GM18868 (cell line): ENCODE results near the gene WDR86.

Experiments
- ATAC-seq: cut with Tn5 transposase; IDR thresholded peaks from one replicate; pipeline ENCODE4 v1.9.1; 2021; ENCODE audit warnings: mild to moderate bottlenecking, moderate library complexity; ENCODE audit not compliant: unreplicated experiment

The WDR86 gene

DNA sequence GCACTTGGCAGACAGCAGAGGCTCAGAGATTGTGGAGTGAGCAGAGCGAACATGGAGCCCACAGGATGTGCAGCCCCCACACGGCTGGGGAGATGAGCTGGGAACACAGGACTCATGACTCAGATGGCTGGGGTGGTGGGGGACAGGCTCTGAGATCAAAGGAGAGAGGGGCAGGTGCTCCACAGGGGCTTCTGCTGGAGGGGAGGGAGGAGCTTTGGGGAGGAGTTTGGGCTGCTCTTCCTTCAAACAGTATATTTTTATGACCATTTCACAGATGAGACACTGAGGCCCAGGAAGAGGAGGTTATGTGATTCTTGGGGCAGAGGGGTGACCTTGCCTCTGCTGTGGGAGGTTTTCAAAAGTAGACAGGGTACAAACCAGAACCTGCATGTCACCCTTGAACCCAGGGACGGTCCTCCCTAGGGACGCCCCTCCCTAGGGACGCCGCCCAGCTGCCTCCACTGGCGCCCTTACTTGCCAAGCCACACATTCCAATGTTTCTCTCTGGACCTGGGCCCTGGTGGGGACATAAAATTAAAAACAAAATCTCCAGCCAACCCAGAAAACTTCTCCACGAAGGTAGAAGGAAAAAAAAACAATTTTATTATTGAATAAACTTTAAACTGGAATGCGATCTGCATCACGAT is 31.1 kb upstream of the WDR86 start:
- no peak for ATAC-seq

DNA sequence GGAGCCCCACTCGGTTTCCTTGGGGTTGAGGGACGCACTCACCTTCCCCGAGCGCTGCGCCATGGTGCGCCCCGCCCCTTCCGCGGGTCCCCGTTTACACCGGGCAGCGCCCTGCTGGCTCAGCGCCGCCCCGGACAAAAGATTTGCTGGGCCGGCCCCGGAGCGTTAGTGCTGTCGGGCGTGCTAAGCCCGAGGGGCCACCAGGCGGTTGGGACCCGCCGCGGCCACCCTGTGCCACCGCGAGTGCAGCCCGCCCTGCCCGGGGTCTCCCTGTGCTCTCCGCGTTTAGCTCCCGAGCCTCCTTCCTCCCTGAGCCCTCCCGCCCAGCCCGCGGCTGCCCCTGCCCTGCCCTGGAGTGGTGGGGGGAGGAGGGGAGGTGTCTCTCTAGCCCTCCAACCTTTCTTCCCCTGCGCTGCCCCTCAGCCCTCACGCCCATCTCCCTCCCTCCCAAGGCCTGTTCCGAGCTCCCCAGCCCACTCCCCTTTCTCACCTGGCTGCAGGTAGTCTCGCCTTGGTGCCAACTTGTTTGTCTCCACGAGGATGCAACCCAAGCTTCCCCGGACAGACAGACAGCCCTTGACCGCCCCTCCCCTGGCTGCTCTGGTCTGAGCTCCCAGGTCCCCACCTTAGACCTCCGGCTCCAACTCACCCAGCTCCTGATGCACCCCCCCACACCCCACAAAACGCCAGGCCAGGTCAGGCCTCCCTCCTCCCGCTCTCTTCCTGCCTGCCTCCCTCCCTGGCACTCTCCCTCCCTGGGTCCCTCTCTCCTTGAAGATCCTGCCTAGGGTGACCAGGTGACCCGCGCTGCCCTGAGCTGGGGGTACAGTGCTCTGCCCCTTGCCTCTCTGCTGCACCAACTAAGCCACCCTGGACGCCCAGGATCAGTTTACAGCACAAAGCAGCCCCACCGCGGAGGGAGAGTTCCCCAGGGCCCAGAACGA is 30.3 kb upstream of the WDR86 start, which contains the start of gene CRYGN:
Gene CRYGN (minus strand): TSS at position 287 of the 944 bp plus-strand sequence. CDS start 224 bp downstream, at position 63.
- no peak for ATAC-seq

DNA sequence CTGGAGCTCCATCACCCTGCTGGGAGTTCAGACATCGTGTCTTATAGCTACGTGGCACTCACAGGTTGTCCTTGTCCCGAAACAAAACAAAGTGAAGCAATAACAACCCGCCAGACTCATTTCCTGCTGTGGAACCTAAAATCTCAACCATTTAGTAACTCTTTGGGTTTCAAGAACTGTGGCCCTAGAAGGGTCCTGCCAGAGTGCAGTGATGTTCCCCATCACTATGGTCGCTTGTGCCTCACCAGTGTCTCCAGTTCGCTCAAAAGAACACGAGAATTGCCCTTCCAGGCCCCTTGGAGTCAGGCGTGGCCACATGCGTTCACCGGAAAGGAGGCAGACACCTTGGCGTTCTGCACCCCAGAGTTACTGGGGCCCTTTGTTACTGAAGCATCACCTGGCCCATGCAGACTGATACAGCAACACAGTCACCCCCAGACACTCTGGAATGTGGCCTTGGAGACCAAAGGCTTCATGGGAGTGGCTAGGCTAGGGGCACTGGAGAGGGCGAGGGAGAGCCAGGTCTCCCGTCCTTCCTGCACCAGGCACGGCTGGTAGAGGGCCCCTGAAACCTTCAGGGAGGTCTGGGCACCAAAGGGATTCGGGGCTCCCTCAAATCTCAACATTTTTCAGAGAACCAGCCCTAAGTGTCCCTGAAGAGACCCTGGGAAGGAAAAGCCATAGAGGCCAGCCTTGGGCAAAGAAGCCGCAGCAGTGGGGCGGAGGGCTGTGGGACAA is 29.2 kb upstream of the WDR86 start:
- no peak for ATAC-seq

DNA sequence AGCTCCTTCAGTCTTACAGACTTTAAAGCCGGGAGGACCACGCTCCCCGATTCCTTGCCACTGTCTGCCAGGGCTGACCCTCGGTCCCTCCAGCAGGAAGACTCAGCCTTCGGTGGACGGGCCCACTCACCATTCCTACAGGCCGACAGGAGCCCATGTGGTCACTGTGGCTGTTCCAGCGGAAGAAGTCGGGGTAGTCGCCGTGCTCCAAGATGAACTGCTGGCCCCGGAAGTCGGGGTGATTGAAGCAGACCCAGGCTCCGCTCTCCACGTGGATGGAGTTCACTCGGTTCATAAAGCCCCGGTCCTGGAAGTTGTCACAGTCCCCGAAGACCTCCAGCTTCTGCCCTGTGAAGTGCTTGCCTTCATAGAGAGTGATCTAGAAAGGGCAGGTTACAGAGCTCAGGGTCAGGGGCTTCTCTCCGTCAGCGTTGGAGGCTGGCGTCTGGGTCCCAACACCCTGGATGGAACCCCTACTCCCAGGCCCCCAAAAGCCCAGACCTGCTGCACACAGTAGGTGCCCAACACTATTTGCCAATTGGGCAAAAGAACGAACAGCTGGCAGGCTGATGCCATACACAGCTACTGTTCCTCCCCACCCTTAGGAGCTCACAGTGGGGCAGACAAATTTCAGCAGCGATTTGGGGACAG is 28.2 kb upstream of the WDR86 start:
- ATAC-seq = no peak

DNA sequence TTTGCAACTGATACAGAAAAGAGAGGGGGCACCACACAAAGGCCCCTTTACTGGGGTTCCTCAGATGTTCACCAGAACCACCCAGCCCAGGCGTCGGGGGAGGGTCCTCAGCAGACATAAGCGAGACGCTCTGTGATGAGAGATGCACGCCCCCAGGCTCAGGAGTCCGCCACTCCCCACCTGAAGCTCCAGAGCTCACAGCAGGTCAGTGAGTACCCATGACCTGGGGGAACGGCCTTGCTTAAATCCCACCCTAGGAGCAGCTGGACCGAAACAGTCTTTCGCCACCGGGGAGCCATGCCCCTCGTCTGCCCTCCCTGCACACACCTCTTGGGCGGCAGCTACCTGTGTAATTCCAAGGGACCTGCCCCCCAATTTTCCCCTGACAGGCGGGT is 27.3 kb upstream of the WDR86 start:
- ATAC-seq = no peak

DNA sequence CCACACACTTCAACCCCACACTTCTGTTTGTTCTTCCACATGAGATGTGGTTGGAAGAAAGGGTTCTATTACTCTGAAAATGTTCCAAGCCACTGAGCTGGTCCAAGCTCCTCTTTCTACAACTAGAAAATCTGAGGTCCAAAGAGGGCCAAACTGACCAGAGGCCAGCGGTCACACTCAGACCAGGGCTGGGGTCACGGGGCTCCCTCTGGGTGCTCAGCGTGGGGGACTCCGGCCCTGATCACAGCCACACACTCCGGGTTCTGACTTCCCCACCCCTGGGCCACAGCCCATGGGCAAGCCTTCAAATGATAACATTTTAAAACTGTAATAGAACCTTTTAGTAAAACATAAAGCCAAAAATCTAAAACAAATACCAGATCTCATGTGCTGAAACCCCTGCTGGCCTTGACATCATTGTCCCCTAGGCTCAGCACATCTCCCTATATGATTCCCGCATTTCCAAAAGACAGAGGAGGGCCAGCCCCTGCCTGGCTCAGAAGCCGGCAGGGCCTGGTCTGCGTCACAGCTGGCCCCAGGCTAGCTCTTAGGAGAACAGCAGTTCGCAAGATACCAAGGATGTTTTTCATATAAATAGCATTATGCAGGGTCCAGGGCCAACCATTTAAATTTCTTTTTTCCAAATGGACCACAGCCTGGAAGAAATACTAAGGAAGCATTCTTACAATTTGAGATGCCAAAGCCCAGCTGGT is 26.8 kb upstream of the WDR86 start:
- no peak for ATAC-seq

DNA sequence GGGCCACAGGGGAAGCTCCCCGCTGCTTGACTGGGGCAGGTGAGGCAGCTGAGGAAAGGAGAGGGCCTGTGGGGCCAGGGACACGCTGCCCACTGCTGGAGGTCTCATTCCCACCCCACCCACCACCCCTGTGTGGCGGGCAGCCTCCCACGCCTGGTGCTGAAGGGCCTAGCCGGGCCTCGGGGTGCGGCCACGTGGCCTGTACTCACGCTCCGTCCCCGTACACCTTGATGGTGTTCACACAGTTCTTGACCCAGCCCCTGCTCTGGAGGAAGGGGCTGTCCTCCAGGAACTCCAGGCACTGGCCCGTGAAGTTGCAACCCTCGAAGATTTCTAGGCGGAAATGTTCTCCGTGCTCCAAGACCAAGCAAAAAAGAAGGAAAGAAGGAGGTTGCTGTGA is 26.1 kb upstream of the WDR86 start:
- no peak for ATAC-seq

DNA sequence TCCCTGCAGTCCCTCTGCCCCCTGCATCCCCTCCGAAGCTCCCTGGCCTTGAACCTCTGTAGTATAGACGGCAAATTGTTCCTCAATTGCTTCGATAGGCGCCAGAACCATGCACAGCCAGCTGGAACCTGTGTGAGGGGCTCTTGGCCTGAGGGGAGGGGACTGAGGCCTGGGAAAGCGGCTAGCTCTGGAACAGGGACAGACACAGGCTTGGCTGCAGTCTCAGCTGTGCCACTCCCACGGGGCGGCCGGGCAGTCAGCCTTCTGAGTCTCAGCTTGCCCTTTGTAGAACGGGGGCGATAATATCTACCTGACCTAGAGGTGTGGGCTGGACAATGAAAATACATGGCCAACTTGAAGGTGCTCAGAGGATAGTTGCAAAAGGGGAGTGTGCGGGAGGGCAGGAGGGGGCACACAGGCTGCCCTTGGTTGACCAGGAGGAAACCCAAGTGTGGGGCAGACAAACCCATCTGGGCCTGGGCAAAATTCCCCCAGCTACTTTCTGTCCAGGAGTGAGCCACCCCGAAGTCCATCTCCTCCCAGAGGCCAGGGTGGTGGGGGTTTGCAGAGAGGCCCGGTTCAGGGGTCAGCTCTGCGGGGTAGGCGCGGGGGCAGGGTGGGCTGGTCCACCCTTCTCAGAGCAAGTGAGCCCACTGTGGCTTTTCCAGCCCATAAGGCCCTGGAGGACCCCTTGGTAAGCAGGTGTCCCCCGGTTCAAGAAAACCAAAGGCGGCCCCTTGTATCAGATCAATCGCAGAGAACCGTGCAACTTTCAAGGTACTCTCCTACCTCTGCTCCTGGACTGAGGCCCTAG is 25.5 kb upstream of the WDR86 start:
- ATAC-seq = no peak

DNA sequence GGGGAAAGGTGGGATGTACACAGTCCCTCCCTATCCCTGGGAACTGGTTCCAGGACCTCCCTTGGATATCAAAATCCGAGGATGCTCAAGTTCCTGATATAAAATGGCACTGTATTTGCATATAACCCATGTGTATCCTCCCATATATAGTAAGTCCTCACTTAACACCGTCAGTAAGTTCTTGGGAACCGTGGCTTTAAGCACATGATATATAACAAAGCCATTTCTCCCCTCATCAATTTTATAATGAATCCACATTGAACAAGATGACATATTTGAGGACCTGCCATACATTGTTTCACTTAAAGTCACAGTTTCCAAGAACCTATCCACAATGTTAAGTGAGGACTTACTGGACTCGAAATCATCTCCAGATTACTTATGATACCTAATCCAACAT is 24.7 kb upstream of the WDR86 start:
- ATAC-seq = no peak

DNA sequence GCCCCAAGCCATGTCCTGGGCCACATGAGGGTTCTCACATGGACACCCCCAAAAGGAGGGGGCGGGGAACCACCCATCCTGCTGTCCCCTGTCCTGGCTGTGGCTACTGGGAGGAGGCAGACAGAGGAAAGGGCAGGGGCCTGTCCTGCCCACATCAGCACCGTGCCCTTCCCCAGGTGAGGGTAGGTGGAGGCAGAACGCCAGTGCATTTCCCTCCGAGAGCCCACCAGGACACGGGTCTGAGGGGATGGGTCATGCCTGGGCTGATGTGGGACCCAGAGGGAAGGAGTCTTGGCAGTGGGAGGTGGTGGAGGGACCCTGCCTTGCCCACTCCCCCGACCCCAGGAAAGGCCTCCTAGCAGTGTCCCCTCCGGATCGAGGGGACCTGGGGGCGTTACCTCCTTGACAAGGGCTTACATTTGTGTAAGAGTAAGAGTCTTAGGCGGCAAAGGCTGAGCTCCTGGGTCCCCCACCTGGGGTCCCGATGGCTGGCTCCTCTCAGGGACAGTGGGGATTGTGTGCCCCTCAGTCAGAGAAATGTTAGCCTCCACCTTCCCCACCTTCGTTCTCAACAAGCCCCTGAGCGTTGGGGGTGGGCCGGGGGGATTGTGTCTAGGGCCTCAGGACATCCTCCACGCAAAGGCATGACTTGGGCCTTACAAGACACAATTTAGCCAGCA is 24.0 kb upstream of the WDR86 start:
- ATAC-seq = no peak

DNA sequence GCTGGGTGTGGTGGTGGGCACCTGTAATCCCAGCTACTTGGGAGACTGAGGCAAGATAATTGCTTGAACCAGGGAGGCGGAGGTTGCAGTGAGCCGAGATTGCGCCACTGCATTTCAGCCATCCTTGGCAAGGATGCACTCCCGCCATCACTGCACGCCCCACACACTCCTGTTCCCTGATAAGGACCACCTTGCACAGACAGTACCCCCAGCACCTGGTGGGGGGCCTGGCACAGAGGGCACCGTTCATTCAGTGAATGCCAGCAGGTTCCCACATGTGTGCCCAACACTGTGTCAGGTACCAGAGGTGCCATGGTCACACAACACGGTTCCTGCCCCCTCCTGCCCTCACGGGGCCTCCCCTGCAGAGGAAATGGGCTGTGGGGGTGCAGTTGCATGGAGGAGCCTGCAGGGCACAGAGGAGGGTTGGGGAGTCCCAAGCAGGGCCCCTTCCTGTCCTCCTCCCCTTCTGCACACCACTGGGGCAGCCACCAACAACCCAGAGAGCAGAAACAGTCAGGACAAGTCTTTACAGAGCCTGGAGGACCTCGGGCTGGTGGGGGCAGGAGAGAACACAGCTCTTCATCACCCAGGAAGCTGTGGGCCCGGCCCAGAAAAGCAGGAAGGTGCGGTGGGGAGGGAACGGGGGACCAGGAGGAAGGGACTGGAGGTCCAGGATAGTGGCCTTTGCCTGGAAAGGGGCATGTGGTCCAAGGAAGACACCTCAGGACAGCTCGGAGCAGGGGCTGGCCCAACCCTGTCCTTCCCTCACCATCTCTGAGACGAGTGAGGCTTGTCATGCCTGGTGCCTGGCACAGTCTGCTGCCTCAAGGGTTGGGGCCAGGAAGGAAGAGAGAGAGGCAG is 23.1 kb upstream of the WDR86 start:
- peak; percentile 89 for ATAC-seq

DNA sequence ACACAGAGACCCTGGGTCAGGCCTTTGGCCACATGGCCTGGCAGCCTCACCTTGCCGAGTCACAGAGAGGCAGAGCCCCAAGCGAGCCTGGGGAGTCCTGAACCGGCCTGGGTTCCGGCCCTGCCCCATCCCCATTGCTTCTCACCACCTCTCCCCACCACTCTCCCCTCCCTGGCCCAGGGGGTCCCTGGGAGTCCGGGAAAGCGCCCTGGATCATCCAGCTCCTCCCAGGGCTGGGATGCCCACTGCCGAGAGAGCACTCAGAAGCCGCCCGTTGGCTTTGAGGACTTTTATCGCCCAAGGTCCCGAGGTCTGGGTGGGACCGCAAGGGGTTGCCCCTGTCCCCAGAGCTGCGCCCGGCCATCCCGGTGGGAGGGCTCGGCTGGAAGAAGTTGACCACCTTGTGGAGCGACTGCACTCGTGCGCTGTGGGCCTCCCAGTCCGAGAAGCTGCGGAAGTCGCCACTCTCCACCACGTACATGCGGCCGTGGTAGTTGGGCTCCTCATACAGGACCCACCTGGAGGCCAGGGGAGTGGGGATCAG is 22.0 kb upstream of the WDR86 start:
- no peak for ATAC-seq

DNA sequence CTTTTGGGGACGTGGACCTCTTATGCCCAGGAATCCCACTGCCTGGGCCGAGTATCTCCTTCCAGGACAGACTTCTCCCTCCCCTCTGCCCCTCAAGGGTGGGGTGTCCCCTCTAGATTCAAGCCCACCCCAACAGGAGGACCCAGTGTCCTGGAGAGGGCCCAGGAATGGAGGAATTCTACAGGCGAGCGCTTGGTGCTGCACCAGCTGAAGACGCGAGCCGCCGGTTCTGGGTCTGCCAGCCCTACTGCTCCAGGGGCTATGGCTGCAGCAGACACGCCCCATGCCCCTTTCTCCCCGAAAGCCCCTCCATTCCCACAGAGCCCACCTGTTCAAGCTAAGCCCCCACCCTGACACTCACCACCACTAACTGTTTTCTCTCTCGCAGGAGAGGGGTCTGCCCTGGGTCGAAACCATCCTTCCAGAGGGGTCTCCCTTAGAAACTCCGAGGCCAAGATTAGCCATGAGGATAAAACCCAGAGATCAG is 21.5 kb upstream of the WDR86 start:
- ATAC-seq = no peak

DNA sequence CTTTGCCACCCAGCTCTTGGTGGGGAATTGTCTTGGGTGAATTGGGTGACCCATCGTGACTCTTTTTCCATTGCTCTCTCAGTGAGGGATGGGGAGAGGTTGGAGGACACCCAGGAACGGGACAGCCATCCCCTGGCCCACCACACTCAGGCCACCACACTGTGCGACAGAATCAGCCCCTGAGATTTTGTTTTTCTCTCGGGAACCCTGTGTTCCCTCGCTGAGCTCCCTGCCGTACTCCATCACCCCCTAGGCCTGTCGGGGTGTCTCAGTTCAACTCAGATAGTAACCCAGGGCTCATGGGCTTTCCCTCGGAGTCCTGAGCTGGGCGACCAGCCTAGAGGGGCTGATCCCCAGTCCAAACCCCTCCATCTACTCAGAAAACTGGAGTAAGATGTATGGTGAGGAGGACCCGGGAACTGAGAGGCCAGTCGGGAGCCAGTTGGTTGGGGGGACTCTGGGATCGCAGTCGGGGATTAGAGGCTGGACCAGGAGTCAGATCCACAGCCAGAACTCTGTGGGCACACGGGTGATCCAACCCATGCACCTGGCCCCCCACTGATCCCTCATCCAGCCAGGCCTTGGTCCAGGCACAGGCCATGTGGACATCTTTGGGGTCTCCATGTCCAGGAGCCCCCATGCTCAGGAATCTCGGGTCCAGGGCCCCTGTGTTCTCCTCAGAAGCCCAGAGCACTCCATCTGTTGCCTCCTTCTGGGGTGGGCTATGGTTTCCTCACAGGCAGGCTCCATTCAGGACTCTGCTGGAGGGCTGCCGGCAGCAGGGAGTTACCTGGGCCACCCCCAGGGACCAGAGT is 20.8 kb upstream of the WDR86 start:
- ATAC-seq = no peak

DNA sequence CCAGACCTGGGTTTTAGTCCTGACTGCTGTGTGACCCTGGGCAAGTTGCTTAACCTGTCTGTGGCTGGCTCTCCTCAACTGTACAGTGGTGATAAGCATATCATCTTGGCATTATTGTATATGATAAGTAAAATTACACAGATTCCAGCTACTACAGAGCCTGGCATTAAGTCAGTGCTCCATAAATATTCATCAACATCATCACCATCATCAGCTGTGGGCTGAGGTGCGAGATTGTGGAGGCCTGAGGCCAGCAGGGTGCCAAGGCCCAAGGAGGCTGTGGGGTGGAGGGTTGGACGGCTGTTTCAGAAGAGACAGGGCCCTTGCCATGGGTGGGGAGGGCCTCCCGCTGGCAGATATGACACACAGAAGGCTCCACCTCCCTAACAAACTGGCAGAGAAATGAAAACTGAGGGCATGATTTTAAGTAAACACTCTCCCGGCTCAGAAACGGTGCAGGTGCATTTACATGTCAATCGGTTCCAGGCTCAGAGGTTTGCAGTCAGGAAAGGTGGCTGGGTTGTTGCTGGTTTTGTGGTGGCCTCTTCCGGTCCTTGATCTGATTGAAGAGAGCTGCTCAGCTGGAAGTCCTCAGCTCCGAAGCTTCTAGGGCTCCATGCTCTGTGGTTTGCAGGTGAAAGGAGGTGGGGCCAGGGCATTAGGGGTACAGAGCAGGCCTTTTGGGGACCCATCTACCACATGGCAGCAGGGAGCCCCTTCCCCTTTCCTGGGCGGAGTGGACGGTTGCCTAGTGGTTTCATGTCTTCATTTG is 19.9 kb upstream of the WDR86 start:
- ATAC-seq = no peak

DNA sequence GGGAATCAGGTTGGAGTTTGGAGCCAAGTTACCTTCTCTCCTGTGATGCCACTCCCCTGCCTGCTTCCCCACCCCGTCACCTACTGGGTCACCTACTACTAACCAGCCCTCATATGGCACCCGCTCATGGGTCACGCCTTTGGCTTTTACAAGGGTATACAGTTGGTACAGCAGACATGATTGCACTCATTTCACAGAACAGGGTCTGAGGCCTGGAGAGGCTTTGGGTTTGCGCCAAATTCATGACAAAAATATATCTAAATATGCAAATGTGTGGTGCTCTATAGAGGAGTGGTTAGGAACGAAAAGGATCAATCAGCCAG is 19.4 kb upstream of the WDR86 start:
- no peak for ATAC-seq
